GM18861 (cell line): ENCODE data around the gene RGL2.

Experiments used
- ATAC-seq: cut with Tn5 transposase; IDR thresholded peaks from one replicate; pipeline ENCODE4 v1.9.1; 2021; ENCODE audit not compliant: unreplicated experiment

RGL2 gene

DNA sequence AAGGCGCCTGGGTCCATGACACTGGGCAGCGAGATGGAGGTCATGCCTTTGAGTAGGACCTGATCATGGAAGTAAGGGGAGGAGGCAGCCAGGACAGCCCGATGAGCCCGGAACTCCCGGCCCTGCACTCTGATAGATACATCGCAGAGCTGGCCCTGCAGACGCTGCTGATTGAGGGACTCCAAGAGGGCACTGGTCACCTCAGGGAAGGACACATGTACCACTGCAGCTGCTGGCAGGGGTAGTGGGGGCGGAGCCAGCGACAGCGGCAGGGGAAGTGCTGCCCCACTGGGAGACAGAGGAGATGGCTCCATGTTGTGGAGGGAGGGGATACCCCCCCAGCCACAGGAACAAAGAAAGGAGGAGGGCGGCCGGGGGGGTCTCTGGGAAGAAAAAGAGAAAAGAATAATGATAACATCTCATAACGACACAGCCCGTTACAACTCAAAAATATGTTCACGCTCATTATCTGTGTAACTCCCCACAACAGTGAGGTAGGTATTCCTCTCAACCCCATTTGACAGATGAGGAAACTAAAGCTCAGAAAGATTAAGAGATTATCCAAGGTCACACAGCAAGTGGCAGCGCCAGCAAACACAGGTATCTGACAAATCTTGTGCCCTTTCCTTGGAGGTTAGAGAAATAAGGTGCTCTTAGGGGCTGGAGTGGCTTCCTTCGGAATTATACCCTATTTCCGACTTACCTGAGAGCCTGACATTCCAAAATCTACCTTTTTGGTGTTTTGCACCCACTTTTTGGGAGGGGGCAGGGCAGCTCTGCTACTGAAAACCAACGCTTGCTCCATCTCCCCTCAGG lies 18.1 kb upstream of the RGL2 start:
- ATAC-seq, result no peak

- no peak for ATAC-seq
Measured at GRCh38 chr6:33315793-33316602, 17.3 kb upstream of the RGL2 start.

DNA sequence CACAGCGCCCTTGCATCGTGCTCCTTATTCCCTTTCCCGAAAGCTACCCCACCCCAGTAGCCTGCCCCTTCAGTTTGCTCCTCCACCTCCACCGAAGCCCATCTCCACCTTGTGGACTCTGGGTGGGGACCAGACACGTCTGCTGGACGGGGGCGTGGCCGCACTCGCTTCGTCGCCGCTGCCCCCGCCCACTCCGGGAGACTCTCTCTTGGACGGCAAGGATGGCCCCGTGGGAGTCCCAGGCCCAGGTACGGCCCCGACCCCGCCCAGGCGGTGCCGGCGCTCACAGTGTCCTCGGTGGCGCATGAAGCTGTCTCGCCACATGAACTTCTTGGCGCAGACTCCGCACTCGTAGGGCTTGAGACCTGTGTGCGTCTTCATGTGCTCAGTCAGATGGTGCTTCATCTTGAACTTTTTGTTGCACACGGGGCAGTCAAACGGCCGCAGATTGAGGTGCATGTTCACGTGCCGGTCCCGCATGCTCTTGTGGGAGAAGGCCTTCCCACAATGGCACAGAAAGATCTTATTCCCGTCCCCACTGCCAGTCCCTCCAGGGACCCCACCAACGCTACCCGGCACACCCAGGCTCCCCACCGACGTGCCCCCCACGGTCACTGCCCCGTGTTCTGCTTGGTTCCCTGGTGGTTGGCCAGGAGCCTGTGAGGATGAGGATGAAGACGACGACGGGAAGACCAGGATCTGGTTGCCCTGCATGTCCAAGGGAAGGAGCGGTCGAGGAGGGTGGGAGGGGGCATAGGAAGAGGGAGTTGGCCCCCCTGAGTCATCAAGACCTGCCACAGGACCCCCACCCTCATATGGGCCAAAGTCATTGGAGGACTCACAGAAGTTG lies 16.4 kb upstream of the RGL2 start:
- ATAC-seq, result no peak

DNA sequence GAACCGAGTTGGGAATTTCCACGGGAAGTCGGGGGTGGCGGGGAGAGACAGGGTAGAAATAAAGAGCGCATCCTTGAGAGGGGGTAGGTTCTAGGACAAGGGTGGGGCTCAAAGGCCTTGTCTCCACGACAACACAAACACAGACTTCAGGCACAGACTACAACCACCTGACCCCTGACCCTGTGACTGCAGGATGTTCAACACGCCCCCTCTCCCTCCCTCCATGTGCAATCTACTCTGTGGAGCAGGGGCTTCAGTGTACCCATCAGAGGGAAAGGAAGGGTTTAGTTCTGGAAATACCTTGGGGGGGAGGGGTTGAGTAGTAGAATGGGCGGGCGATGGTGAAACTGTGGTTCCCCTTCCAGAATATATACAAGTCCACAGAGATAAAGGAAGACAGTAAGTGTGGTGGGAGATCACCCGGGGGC lies 15.8 kb upstream of the RGL2 start:
- ATAC-seq, result no peak

- peak; percentile 32 for ATAC-seq
Measured at GRCh38 chr6:33313709-33314514, 15.2 kb upstream of the RGL2 start, which contains the start of gene TAPBP. TSS of gene TAPBP (minus strand) at chr6:33314078. CDS start at chr6:33314041, 37 bp downstream.

DNA sequence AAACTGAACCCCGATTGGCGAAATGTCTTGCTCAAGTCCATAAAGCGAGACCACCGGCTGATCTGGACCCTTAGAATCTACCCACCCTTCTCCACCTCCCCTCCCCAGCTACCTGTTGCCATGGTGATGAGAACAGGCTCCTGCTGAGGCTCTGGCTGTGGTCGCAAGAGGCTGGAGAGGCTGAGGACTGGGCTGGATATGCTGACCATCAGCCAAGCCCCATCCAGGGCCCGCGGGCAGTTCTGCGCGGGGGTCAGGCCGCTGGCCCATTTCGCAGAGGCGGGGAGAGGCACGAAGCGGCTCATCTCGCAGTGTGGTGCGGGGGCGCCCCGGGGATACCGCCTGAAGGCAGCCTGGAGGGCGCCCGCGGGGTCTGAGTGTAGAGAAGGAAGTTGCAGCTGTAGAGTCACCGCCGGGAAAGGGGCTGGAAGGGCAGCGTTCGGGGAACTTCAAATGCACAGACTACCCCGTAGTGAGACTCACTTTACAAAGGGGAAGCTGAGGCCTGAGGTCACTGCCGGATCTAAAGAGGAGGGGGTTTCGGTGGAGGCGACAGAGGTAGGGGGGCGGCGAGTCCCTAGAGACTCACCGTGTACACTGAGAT lies 14.5 kb upstream of the RGL2 start:
- no peak for ATAC-seq

DNA sequence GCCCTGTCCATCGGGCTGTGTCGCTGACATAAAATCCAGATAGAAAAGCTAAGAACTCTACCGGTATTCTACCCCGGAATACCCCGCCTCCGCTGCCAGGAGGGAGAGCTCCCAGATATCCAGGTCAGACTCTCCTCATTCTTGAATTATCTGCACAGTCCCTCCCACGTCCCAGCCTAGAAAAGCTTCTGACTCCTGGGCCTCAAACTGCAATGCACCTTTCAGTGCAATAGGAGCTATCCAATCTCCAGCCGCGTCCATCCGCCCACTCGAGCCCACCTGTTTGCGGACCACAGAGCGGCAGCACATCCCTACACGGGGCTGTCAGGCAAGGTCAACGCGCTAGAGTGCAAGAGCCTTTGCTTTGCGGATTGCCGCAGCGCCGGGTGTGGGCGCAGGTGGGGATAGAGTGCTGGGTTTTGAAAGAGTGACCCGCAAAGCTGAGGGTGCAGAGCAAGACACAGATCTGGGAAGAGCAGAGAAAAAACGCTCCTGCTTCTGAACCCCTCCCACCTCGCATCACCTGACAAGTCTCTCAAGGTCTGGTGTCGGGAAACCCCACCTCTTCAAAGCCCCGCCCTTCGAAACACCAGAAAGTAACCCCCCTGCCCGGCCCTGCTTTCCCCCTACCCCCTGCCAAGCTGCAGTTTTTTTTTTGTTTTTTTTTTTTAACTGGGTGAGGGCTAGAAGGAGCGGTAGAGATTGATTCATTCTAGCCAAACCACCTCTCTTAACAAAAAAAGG lies 13.8 kb upstream of the RGL2 start:
- peak; percentile 30 for ATAC-seq

- no peak for ATAC-seq
Measured at GRCh38 chr6:33306356-33306755, 7.6 kb upstream of the RGL2 start.

- ATAC-seq, result no peak
Measured at GRCh38 chr6:33305052-33305451, 6.3 kb upstream of the RGL2 start.

- ATAC-seq, result no peak
Measured at GRCh38 chr6:33304216-33304615, 5.5 kb upstream of the RGL2 start.

DNA sequence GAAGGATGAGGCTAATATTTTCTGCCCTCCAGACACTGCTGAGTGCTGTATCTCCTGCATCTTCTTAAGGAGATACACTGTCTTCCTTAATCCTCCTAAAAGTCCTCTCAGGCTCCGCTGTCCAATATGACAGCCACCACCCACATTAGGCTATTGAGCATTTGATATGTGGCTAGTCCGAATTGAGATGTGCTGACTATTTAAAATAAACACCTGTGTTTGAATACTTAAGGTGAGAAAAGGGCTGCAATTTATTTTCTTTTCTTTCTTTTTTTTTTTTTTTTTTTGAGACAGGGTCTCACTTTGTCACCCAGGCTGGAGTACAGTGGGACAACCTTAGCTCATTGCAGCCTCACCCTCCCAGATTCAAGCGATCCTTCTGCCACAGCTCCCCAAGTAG lies 3.1 kb upstream of the RGL2 start:
- no peak for ATAC-seq

DNA sequence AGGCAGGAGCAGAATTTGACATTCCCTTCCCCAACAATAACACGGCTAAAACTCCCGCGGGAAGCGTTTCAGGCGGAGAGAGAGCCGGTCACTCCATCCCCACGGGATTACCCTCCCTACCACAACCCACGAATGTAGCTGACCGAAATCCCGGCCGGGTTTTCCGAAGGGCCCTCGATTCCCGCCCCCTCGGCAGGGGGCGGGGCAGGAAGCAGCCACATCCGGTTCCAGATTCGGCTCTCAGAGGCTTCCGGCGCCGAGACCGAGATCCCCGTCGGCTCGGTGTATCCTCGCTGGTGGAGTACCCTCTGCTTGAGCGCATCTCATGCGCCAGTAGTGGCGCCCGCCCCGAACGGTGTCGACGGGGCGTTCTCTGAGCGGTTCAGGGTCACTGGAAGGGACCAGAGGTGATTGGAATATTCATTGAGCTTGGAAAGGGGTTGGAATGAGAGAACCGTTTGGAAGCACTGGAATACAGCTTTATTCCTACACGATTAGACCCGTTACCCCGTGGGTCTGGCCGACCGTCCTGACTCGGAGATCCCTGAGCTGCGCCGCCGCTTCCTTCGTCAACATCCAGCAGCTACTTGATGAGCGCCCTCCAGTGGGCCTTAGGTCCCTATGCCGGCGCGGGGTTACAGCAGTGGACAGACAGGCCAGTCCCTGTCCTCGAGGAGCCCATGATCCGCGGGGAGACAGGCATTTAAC lies 649 bp upstream of the RGL2 start:
- peak; percentile 72 for ATAC-seq

DNA sequence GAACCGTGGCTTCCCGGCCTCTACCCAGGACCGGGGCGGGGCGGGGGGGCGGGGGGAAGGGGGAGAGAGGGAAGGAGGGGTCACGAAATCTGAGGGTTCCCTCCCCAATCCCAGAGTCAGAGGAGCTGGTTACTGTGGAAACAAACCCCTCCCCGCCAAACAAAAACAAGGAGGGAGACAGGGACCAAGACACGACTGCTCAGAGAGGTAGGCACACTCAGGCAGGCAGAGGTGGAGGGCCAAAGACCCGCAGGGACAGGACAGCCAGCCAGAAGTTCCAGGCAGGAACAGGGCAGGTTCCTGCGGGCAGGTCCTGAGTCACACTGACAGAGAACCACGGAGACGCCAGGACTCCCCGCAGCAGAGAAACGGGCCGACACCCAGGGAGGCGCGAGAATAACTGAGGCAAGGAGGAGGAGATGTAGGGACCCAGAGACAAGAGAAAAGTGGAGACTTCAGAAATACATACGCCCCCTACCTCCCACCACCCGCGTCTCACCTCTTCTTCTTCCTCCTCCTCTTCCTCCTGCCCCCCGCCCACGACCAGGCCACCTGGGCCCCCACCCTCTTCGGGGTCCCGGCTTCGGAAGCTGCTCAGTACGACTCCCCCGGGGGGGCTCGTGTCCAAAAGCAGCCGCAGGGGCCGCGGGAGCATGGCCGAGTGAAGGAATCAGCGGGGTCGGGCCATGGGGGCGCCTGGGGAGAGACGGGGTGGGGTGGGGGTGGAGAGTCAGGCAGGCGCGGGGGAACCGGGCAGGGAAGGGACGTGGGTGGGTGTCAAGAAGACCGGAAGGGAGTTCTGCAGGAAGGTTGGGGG lies 578 bp downstream of the RGL2 start:
- ATAC-seq, result no peak

DNA sequence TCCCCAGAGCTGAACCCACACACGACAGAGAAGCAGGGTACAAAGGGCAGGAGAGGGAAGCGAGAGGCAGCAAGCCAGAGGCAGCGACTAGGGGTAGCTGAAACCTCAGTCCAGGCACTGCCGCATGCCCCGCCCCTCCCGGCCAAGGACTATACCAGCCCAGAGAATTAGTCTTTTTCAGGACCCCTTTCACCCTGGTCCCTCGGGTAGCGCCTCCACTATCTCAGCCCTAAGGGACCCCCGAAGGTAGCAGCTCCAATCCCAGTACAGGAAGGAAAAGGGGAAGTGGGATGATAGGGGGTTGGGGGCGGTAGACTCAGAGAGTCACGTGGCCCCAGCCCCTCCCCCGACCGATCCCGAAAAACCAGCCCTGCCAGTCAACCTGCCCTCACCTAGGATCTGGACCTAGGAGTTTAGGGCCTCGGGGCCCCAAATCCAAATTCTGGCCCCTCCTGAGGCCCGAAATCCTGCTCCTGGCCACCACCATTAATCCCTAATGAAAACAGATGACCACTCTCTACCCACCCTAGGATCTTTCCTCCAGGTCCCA lies 1.3 kb downstream of the RGL2 start:
- ATAC-seq, result no peak

GRCh38 chr6:33296797-33297405 lies 1.8 kb downstream of the RGL2 start:
- no peak for ATAC-seq

- no peak for ATAC-seq
Measured at GRCh38 chr6:33295621-33296369, 2.9 kb downstream of the RGL2 start.
